GM12878 (cell line): ENCODE measurements around the gene CACNG3. TPM values are rescaled to one million over a fixed set of nuclear protein-coding genes. Genes with fewer than 3 reads are reported as not detected.

Experiments used
- ATAC-seq: fragments of 200-7000 bp; cut with Tn5 transposase; 3 replicates; pipeline ENCODE4 v1.9.1; 2020; ENCODE audit warnings: mild to moderate bottlenecking, moderate library complexity
- BruUV-seq: library from RNA; stranded (reverse); fragments of 400-500 nt; replicated peaks from 2 replicates; lab custom pipeline; 2021; lab: Mats Ljungman, UMichigan
- CTCF ChIA-PET: fragments of 300-600 bp; sonication (Branson Sonifier 250); formaldehyde crosslinking; extraction: SDS; loops from one replicate; lab custom pipeline; 2021; ENCODE audit warnings: inconsistent platforms; lab: Yijun Ruan, JAX
- POLR2A ChIA-PET: fragments of 350-600 bp; formaldehyde crosslinking; extraction: SDS; loops from one replicate; lab custom pipeline; 2021; ENCODE audit warnings: inconsistent platforms; lab: Charles Lee
- RAD21 ChIA-PET: fragments of 300-600 bp; sonication (Branson Sonifier 250); formaldehyde crosslinking; loops from one replicate; lab custom pipeline; 2023; ENCODE audit warnings: antibody characterized with exemption; ENCODE audit not compliant: unreplicated experiment; lab: Charles Lee
- SMC1A ChIA-PET: fragments of 300-600 bp; sonication (Branson Sonifier 250); formaldehyde crosslinking; loops from one replicate; lab custom pipeline; 2023; ENCODE audit not compliant: unreplicated experiment, uncharacterized antibody; lab: Charles Lee
- DNase-seq: peaks from one replicate; pipeline ENCODE4 v3.0.0-alpha.2; 2011; ENCODE audit warnings: low read depth, low spot score
- FAIRE-seq: peaks from 3 replicates; lab custom pipeline; 2011; peaks lifted over from hg19 to GRCh38; lab: Jason Lieb, UNC
- H2AFZ ChIP-seq: 2 replicates; pipeline ENCODE4 v1.6.0; 2011; ENCODE audit warnings: low read depth, low read length, control low read depth; ENCODE audit not compliant: control insufficient read depth
- H3K27ac ChIP-seq: 2 replicates; pipeline ENCODE4 v1.5.1; 2011; ENCODE audit warnings: control low read depth; ENCODE audit not compliant: control insufficient read depth, insufficient read depth
- H3K27me3 ChIP-seq, 2 experiments: replicated peaks in 1 of 2; 2 replicates each; pipeline versions ENCODE4 v1.6.0 to v1.6.1; 2011; ENCODE audit warnings: low read length in 1 of 2; ENCODE audit not compliant: control insufficient read depth in 2 of 2, insufficient read depth in 2 of 2
- H3K36me3 ChIP-seq, 2 experiments: 2 replicates each; pipeline ENCODE4 v1.5.1; 2011; ENCODE audit warnings: low read length in 1 of 2; ENCODE audit not compliant: control insufficient read depth in 2 of 2, insufficient read depth in 2 of 2
- H3K4me1 ChIP-seq: 2 replicates; pipeline ENCODE4 v1.6.1; 2011; ENCODE audit warnings: mild to moderate bottlenecking, low read length, moderate library complexity, mixed read lengths; ENCODE audit not compliant: control insufficient read depth, insufficient read depth
- H3K4me2 ChIP-seq: 2 replicates; pipeline ENCODE4 v1.6.0; 2011; ENCODE audit warnings: control low read depth; ENCODE audit not compliant: control insufficient read depth, insufficient read depth
- H3K4me3 ChIP-seq: fragments of 200-600 bp; sonication (generic); 2 replicates; pipeline ENCODE4 v1.5.1; 2016
- H3K79me2 ChIP-seq: 2 replicates; pipeline ENCODE4 v1.6.0; 2011; ENCODE audit warnings: low read length; ENCODE audit not compliant: control insufficient read depth, insufficient read depth
- H3K9ac ChIP-seq: 2 replicates; pipeline ENCODE4 v1.8.0; 2011; ENCODE audit warnings: low read length, control low read depth, mixed read lengths; ENCODE audit not compliant: control insufficient read depth, insufficient read depth
- H3K9me3 ChIP-seq: replicated peaks from 3 replicates; pipeline ENCODE4 v1.5.1; 2011; ENCODE audit warnings: mild to moderate bottlenecking, low read length; ENCODE audit not compliant: control insufficient read depth, insufficient read depth
- H4K20me1 ChIP-seq: 2 replicates; pipeline ENCODE4 v1.6.0; 2011; ENCODE audit not compliant: control insufficient read depth, insufficient read depth
- ATF7 ChIP-seq: fragments of 450-650 bp; IDR thresholded peaks from 2 replicates; pipeline ENCODE4 v1.6.1; 2016; ENCODE audit warnings: low read depth, mild to moderate bottlenecking
- CBFB ChIP-seq: IDR thresholded peaks from 2 replicates; pipeline ENCODE4 v1.6.1; 2016; ENCODE audit warnings: antibody characterized with exemption, low read depth
- CEBPB ChIP-seq, 2 experiments: fragments of 150-350 bp in 1 of 2; IDR thresholded peaks; 2 replicates each; pipeline ENCODE4 v1.6.1; 2012 to 2014; ENCODE audit warnings: low read depth in 2 of 2, low read length in 2 of 2, borderline replicate concordance in 1 of 2, inconsistent platforms in 1 of 2
- CREB1 ChIP-seq: IDR thresholded peaks from 2 replicates; pipeline ENCODE4 v1.6.1; 2012; ENCODE audit warnings: low read depth, mild to moderate bottlenecking, inconsistent platforms
- EZH2 ChIP-seq: IDR thresholded peaks from 2 replicates; pipeline ENCODE4 v1.6.1; 2012; ENCODE audit warnings: low read depth, mild to moderate bottlenecking, control low read depth, inconsistent platforms, low read length, borderline replicate concordance; ENCODE audit not compliant: control insufficient read depth
- JUND ChIP-seq: IDR thresholded peaks from 2 replicates; pipeline ENCODE4 v1.6.1; 2012; ENCODE audit warnings: low read depth, mild to moderate bottlenecking, low read length, improper control_type of control experiment, moderate library complexity
- ZBED1 ChIP-seq: IDR thresholded peaks from 2 replicates; pipeline ENCODE4 v1.6.1; 2016; ENCODE audit warnings: borderline replicate concordance
- WGBS: methylation state at CpG from one replicate; pipeline ENCODE4 v1.1.6; 2016; ENCODE audit warnings: low lambda C conversion rate; ENCODE audit not compliant: insufficient replicate concordance, insufficient coverage; ENCODE audit errors: missing lambda C conversion rate; 5-methylcytosine and 5-hydroxymethylcytosine counted together
- in situ Hi-C: fragments of 300-500 bp; cut with MboI; formaldehyde crosslinking; loops from 9 replicates; pipeline ENCODE4 v1.14.3; 2018; ENCODE audit warnings: mixed read lengths
- intact Hi-C: fragments of 100-400 bp; cut with micrococcal nuclease; formaldehyde crosslinking; loops from one replicate; pipeline ENCODE4 v1.14.2; 2022; ENCODE audit not compliant: unreplicated experiment
- polyA plus RNA-seq, 11 experiments: library from polyadenylated mRNA; depleted of rRNA in 4 of 11; unstranded in 6 of 11; stranded (reverse) in 5 of 11; fragments of >200 nt; fragmentation: Nextera tagmentation in 4 of 11; fragmentation: Illumina TruSeq in 1 of 11; extraction: Ambion mirVana in 4 of 11; extraction: Trizol in 1 of 11; gene quantifications; 1 replicate in 1 of 11; 2 replicates in 10 of 11; pipeline versions ENCODE4 v1.2.1 to v1.2.3, GENCODE V29; 2011 to 2016; ENCODE audit warnings: inconsistent platforms in 2 of 11, missing spikeins in 2 of 11, low read depth in 1 of 11
- total RNA-seq, 4 experiments: library from RNA; depleted of rRNA in 3 of 4; stranded (reverse); fragments of >200 nt in 3 of 4; fragmentation: Illumina TruSeq in 1 of 4; extraction: Trizol in 1 of 4; gene quantifications; 2 replicates each; pipeline versions ENCODE4 v1.2.1 to v1.2.3, GENCODE V29; 2013 to 2021
- TF ChIP-seq, protein P1 (sequence below): fragments of 150-350 bp; IDR thresholded peaks from 2 replicates; pipeline ENCODE4 v1.6.1; 2014; ENCODE audit warnings: mild to moderate bottlenecking, low read depth, low read length

CACNG3 gene
- total and polyA plus RNA-seq, 10 of the 15 experiments (the other 5 are each of a cell fraction or from before 2014, with no cell fraction given): 0.04 TPM; not detected in 9

- peaks cover 0 to 33% of the 10 kb centered on the region in 2 experiments; a peak in 3 of 4 replicates for H3K36me3 ChIP-seq
- no peaks in the 10 kb centered on the region for H3K79me2 ChIP-seq
- ATAC-seq (no peak), FAIRE-seq (no peak), DNase-seq (no peak)
- ChIA-PET SMC1A (no interaction called here), CTCF (no interaction called here)
- BruUV-seq: no TSS peak
- no peaks in the 10 kb centered on the region for H3K4me1 ChIP-seq
- H3K27ac ChIP-seq: no peak overlapping the region
- no peak overlapping the region for H3K4me2 ChIP-seq
- TF ChIP-seq JUND (no peak), ZBED1 (no peak), CREB1 (no peak), ATF7 (no peak), CEBPB (IDR thresholded peaks at IDR 0.05; ENCODE audit: borderline replicate concordance in 1 of 2, low read depth in 2 of 2, low read length in 2 of 2) (no peak), CBFB (no peak), EZH2 (no peak)
- TF ChIP-seq, protein P1, sequence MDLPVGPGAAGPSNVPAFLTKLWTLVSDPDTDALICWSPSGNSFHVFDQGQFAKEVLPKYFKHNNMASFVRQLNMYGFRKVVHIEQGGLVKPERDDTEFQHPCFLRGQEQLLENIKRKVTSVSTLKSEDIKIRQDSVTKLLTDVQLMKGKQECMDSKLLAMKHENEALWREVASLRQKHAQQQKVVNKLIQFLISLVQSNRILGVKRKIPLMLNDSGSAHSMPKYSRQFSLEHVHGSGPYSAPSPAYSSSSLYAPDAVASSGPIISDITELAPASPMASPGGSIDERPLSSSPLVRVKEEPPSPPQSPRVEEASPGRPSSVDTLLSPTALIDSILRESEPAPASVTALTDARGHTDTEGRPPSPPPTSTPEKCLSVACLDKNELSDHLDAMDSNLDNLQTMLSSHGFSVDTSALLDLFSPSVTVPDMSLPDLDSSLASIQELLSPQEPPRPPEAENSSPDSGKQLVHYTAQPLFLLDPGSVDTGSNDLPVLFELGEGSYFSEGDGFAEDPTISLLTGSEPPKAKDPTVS: no peak
- TF ChIP-seq, all 136 proteins: peak for 0
- no peak overlapping the region for H3K9ac ChIP-seq
- in situ Hi-C loops (no loop called here), intact Hi-C loops (no loop called here)
- H3K9me3 ChIP-seq: no peaks in the 10 kb centered on the region
- H3K27me3 ChIP-seq: no peaks in the 10 kb centered on the region
- no peak overlapping the region for H2AFZ ChIP-seq
- 88% methylated on average over 3 of the region's 3 CpGs for WGBS
- RAD21 ChIA-PET: no interaction called here
- H4K20me1 ChIP-seq: no peaks in the 10 kb centered on the region
- POLR2A ChIA-PET: no interaction called here
- H3K4me3 ChIP-seq: no peak overlapping the region
These were observed 38.7 kb upstream of the CACNG3 start for GRCh38 chr16:24217461-24217860.
